ENCODE data around the gene PPP6R3.
A peak's percentile ranks its signal among the peaks of the same experiment; 100 is the strongest.

The PPP6R3 gene

DNA sequence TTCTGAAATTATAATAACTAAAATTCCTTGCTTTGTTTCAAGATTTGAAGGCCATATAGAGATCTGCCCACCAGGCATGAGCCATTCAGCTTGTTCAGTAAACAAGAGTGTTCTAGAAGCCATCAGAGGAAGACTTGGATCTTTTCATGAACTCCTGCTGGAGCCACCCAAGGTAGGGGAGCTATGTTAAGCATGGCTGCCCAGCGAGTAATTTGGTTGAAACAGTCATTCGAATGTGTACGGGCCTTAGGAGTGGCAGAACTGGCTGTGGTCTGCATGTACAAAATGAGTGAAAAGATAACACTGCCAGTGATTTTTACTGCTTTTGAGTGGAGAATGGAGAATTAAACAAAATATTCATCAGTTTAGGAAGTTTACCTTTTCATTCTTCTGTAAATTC is 103.7 kb downstream of the PPP6R3 start:
- DNase-seq (ENCODE audit: low read depth in 2 of 2) = no peak
- no peak overlapping the region for H3K4me3 ChIP-seq (replicated peaks in 1 of 2; ENCODE audit: low read depth in 2 of 2, low read length in 2 of 2)
- TF ChIP-seq, protein P1, sequence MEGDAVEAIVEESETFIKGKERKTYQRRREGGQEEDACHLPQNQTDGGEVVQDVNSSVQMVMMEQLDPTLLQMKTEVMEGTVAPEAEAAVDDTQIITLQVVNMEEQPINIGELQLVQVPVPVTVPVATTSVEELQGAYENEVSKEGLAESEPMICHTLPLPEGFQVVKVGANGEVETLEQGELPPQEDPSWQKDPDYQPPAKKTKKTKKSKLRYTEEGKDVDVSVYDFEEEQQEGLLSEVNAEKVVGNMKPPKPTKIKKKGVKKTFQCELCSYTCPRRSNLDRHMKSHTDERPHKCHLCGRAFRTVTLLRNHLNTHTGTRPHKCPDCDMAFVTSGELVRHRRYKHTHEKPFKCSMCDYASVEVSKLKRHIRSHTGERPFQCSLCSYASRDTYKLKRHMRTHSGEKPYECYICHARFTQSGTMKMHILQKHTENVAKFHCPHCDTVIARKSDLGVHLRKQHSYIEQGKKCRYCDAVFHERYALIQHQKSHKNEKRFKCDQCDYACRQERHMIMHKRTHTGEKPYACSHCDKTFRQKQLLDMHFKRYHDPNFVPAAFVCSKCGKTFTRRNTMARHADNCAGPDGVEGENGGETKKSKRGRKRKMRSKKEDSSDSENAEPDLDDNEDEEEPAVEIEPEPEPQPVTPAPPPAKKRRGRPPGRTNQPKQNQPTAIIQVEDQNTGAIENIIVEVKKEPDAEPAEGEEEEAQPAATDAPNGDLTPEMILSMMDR (IDR thresholded peaks at IDR 0.05; ENCODE audit: low read depth, low read length) = no peak

DNA sequence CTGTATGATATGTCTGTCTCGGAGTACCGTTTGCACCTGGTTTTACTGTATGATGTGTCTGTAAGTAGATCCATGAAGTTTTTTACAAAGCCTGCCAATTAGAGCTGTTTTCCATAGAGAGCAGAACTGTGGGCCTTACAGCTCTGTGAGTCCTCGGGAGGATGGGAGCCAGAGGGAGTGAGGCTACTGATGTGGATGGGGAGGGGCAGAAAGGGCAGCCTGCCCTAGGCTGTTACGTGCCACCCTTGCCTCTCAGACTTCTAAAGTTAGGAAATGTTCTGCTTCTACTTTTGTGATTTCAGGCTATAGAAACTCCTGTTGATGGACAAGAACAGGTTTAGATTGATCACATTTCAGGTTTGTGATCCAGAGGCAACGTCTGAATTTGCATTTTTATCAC is 105.2 kb downstream of the PPP6R3 start:
- TF ChIP-seq, protein P1 (IDR thresholded peaks at IDR 0.05; ENCODE audit: low read depth, low read length) = no peak
- DNase-seq (ENCODE audit: low read depth in 2 of 2) = no peak
- no peak overlapping the region for H3K4me3 ChIP-seq (replicated peaks in 1 of 2; ENCODE audit: low read depth in 2 of 2, low read length in 2 of 2)

DNA sequence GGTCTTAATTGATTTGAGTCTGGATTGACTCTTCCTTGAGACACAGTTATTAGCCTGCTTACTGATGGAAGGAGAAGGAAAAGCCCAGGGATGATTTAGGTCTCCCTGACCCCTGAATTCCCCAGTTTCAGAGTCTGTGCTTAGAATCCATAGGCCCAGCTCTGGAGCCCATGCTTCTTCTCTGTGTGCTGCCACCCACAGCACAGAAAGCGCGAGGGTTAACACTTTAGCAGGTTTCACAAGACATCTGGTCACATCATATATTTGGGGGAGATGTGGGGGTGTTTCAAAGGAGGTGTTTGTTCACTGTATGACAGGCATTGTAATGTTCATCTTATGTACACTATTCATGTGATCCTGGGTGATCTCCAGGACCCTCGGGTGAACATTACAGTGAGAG is 107.0 kb downstream of the PPP6R3 start:
- TF ChIP-seq, protein P1 (IDR thresholded peaks at IDR 0.05; ENCODE audit: low read depth, low read length) = no peak
- no peak overlapping the region for H3K4me3 ChIP-seq (replicated peaks in 1 of 2; ENCODE audit: low read depth in 2 of 2, low read length in 2 of 2)
- no peak for DNase-seq (ENCODE audit: low read depth in 2 of 2)

DNA sequence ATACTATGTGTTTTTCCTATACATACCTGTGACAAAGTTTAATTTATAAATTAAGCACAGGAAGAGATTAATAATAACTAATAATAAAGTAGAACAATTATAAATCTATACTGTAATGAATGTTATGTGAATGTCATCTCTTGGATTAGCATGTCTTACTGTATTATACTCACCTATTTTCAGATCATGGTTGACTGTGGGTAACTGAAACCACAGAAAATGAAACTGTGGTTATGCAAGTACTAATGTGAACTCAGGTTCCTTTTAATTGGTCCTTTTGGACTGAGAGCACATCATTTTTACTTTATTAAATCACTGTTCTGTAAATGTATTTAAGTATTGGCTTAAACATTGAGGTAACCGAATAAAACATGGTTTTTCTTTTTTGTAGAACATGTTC is 108.8 kb downstream of the PPP6R3 start:
- DNase-seq (ENCODE audit: low read depth in 2 of 2) = no peak
- TF ChIP-seq, protein P1 (IDR thresholded peaks at IDR 0.05; ENCODE audit: low read depth, low read length) = no peak
- H3K4me3 ChIP-seq (replicated peaks in 1 of 2; ENCODE audit: low read depth in 2 of 2, low read length in 2 of 2) = no peak overlapping the region

DNA sequence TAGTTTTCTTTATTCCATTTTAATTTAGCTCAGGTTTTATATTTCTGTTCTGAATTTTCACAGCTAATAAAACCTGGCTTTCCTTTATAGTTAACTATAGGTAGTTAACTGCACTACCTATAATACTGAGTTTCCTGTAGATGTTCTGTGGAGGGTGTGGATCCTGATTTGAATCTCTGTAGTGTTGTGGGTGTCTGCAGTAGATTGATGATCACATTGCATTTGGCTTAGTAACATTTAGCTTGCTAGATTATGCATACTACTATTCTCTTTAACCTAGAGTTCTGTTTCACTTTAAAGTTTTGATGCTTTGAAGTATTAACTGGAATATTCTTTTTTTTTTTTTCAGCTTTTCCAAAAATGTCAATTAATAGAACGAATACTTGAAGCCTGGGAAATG is 110.1 kb downstream of the PPP6R3 start:
- DNase-seq (ENCODE audit: low read depth in 2 of 2) = no peak

DNA sequence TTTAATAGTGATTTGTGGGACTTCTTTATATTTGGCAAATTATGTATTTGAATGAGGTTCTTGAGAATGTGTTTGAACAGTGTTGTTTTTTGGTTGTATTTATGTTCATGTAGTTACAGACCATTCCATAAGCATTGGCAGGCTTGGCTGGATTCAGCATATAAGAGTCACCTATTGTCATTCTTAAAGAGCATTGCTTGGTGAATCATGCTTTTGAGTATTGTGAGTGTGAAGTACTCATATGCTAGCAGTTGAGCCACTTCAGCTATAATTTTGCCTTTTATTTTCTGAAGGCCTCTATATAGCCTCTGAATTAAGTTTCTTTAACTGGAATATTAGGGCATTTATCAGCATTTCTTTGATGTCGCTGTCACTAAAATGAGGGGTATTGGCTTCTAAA is 113.8 kb downstream of the PPP6R3 start:
- DNase-seq (ENCODE audit: low read depth in 2 of 2) = peak; percentile 5 to 83
- TF ChIP-seq, protein P1 (IDR thresholded peaks at IDR 0.05; ENCODE audit: low read depth, low read length) = no peak
- no peak overlapping the region for H3K4me3 ChIP-seq (replicated peaks in 1 of 2; ENCODE audit: low read depth in 2 of 2, low read length in 2 of 2)

More for the DNA sequence above, 110.1 kb downstream of the PPP6R3 start:
- TF ChIP-seq, protein P1 (IDR thresholded peaks at IDR 0.05; ENCODE audit: low read depth, low read length) = no peak
- H3K4me3 ChIP-seq (replicated peaks in 1 of 2; ENCODE audit: low read depth in 2 of 2, low read length in 2 of 2) = no peak overlapping the region

DNA sequence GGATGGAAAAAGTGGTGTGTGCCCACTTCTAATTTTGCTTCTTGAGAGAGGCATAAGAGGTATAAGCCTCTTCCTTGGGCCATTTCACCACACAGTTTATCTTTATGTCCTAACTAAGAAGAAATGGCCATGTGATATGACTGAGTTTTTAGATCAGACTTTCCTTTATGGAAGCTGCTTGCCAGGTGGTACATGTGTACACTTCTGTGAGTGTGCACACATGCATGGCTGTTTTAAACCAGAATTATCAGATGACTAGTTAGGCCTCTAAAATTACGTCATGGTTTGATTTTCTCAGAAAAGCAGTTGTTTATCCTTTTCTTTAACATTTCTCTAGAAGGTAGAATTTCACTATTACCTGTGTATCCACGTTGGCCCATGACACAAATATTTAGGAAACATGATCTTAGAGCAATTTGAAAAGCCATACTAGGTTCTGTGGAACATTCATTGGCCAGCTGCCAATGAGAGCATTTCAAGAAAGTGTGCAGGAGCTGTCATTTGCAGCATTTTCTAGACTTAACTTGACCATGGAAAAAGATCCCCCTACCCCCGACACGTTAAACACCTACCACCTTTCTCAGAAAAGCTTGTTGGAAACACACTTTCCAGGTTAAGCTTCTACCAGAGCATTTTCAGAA is 114.6 kb downstream of the PPP6R3 start:
- no peak overlapping the region for H3K4me3 ChIP-seq (replicated peaks in 1 of 2; ENCODE audit: low read depth in 2 of 2, low read length in 2 of 2)
- DNase-seq (ENCODE audit: low read depth in 2 of 2) = peak in 1 of 2 donors; percentile 10
- TF ChIP-seq, protein P1 (IDR thresholded peaks at IDR 0.05; ENCODE audit: low read depth, low read length) = no peak
